ENCODE data around the gene CDC42EP1.

CDC42EP1 gene, protein sequence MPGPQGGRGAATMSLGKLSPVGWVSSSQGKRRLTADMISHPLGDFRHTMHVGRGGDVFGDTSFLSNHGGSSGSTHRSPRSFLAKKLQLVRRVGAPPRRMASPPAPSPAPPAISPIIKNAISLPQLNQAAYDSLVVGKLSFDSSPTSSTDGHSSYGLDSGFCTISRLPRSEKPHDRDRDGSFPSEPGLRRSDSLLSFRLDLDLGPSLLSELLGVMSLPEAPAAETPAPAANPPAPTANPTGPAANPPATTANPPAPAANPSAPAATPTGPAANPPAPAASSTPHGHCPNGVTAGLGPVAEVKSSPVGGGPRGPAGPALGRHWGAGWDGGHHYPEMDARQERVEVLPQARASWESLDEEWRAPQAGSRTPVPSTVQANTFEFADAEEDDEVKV

DNA sequence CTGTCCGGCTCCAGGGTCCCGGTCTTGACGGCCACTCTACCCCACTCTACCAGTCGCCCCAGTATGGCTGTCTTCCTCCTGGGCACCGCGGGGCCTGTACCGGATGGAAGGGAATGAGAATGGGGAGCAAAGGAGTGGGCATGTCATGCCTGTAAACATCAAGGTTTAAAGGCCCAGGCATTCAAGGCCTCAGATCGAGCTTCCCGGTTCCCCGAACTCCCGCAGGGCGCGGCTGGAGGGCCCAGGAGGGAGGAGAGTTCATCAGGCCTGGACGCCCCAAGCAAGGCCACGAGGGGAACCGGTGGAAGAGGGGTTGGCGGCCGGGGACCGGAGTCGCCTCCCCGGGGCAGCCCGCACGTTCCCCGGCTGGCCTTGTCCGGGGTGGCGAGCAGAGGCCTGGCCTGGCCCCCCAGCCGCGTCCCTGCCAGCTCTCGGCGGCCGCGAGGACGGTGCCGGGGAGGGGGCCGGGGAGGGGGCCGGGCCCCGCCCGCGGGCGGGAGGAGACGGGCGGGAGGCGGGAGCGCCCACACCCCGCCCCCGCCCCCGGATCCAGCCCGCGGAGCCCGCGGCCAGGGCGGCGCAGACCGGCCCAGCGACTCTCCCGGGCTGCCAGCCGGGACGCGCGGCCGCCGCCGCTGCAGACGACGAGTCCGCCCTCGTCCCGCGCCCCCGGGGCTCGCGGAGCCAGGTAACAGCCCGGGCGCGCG, at the start of gene CDC42EP1:
Gene CDC42EP1, plus strand, starts transcription at position 580 of the 707 bp plus-strand sequence. CDS start 5,870 bp downstream, outside the sequence.
- no peaks in the 10 kb centered on the region for H3K9me3 ChIP-seq (replicated peaks; ENCODE audit: insufficient read depth, low read length)
- no peak within 1 kb of the TSS for H3K9ac ChIP-seq (ENCODE audit: low read length)
- no peaks in the 10 kb centered on the region for H3F3A ChIP-seq (ENCODE audit: insufficient read depth, low read length)
- H4K20me1 ChIP-seq (ENCODE audit: insufficient read depth, low read length): no peaks in the 10 kb centered on the region
- no peak within 1 kb of the TSS for H3K27ac ChIP-seq (ENCODE audit: low read length)
- DNase-seq: no peak
- no peak within 1 kb of the TSS for H3K4me3 ChIP-seq (ENCODE audit: low read length)
- no peaks in the 10 kb centered on the region for H3K36me3 ChIP-seq (replicated peaks; ENCODE audit: insufficient read depth, low read length)
- TF ChIP-seq EZH2 (optimal IDR thresholded peaks at IDR 0.05; ENCODE audit: low read depth, low read length): no peak
- TF ChIP-seq, protein P1, sequence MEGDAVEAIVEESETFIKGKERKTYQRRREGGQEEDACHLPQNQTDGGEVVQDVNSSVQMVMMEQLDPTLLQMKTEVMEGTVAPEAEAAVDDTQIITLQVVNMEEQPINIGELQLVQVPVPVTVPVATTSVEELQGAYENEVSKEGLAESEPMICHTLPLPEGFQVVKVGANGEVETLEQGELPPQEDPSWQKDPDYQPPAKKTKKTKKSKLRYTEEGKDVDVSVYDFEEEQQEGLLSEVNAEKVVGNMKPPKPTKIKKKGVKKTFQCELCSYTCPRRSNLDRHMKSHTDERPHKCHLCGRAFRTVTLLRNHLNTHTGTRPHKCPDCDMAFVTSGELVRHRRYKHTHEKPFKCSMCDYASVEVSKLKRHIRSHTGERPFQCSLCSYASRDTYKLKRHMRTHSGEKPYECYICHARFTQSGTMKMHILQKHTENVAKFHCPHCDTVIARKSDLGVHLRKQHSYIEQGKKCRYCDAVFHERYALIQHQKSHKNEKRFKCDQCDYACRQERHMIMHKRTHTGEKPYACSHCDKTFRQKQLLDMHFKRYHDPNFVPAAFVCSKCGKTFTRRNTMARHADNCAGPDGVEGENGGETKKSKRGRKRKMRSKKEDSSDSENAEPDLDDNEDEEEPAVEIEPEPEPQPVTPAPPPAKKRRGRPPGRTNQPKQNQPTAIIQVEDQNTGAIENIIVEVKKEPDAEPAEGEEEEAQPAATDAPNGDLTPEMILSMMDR (IDR thresholded peaks at IDR 0.05; ENCODE audit: low read length): no peak
- no peak for TF ChIP-seq EZH2phosphoT487 (IDR thresholded peaks at IDR 0.05; ENCODE audit: low read length)
- no peaks in the 10 kb centered on the region for H3K9me2 ChIP-seq (replicated peaks; ENCODE audit: insufficient read depth, low read length)
- H3K79me2 ChIP-seq (ENCODE audit: low read length): no peaks in the 10 kb centered on the region
- H2AFZ ChIP-seq (ENCODE audit: low read length): no peak within 1 kb of the TSS
- peaks cover 9% of the 10 kb centered on the region for H3K4me1 ChIP-seq (ENCODE audit: low read length)
- peaks cover 62% of the 10 kb centered on the region for H3K27me3 ChIP-seq (replicated peaks; ENCODE audit: insufficient read depth, low read length)
- H3K4me2 ChIP-seq (ENCODE audit: low read depth, low read length): no peak within 1 kb of the TSS; the same call in 1 of the 2 replicates

DNA sequence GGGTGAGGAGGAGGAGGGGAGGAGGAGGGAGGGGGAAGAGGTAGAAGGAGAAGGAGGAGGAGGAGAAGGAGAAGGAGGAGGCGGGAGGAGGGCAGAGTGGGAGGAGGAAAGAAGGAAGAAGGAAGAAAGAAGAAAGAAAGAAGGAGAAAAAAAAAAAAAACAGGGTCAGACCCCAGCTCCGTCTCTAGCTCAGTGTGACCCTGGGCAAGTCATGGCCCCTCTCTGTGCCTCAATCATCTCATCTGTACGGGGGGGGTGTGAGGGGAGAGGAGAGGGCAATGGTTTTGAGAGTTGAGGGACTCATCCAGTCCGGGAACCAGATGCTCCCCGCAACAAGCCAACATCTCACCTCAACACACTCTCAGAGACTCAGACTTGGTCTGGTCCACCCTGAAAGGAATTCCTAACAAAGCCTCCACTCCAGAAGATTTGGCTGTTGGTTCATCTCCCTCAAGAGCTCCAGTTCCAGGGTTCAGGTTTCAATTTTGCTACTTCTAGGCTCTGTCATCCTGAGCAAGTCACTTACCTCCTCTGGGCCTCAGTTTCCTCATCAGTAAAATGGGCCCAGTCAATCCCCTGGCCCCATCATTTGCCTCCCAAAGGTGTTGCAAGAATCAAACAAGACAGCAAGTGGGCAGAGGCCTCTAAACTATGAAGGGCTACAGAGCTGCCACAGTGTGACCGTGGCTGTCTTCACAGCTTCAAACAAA, 48.7 kb upstream of the CDC42EP1 start:
- Histone ChIP-seq H3K79me2 (ENCODE audit: low read length) (no peaks in the 10 kb centered on the region), H3K4me1 (ENCODE audit: low read length) (no peaks in the 10 kb centered on the region), H3K27me3 (replicated peaks; ENCODE audit: insufficient read depth, low read length) (peaks cover 52% of the 10 kb centered on the region), H3K4me3 (ENCODE audit: low read length) (no peak overlapping the region), H3K27ac (ENCODE audit: low read length) (no peak overlapping the region), H3K9me3 (replicated peaks; ENCODE audit: insufficient read depth, low read length) (no peaks in the 10 kb centered on the region), H2AFZ (ENCODE audit: low read length) (no peak overlapping the region), H3K4me2 (ENCODE audit: low read depth, low read length) (no peak overlapping the region), H4K20me1 (ENCODE audit: insufficient read depth, low read length) (no peaks in the 10 kb centered on the region), H3K36me3 (replicated peaks; ENCODE audit: insufficient read depth, low read length) (no peaks in the 10 kb centered on the region), H3K9ac (ENCODE audit: low read length) (no peak overlapping the region), H3K9me2 (replicated peaks; ENCODE audit: insufficient read depth, low read length) (no peaks in the 10 kb centered on the region), H3F3A (ENCODE audit: insufficient read depth, low read length) (no peaks in the 10 kb centered on the region)
- TF ChIP-seq EZH2 (optimal IDR thresholded peaks at IDR 0.05; ENCODE audit: low read depth, low read length) (no peak), EZH2phosphoT487 (IDR thresholded peaks at IDR 0.05; ENCODE audit: low read length) (no peak)
- TF ChIP-seq, protein P1 (IDR thresholded peaks at IDR 0.05; ENCODE audit: low read length): no peak
- DNase-seq: no peak

DNA sequence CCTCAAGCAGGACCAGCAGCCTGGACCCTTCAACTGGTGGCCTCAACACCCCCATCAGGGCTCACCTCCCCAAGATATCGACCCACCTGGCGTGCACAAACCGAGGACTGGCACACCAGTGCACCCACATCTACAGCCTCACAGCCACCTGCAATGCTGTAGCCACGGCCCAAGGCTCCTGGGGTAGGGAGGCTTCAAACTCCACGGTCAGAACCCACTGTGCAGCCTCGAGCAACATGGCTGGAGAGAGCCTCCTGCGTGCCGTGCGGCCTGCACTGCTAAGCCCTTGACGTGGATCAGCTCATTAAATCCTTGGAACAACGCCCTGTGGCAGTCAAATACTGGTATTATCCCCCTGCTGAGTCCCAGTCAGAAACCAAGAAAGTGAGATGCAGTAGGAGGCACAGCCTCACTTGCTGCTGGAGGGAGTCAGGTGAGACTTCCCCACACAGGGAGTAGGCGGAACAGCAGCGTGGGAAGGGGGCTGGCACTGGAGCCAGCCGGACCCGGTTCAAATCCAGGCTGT, 45.7 kb upstream of the CDC42EP1 start:
- Histone ChIP-seq H3K9me2 (replicated peaks; ENCODE audit: insufficient read depth, low read length) (no peaks in the 10 kb centered on the region), H3K9me3 (replicated peaks; ENCODE audit: insufficient read depth, low read length) (no peaks in the 10 kb centered on the region), H2AFZ (ENCODE audit: low read length) (no peak overlapping the region), H4K20me1 (ENCODE audit: insufficient read depth, low read length) (no peaks in the 10 kb centered on the region), H3K9ac (ENCODE audit: low read length) (no peak overlapping the region), H3K79me2 (ENCODE audit: low read length) (no peaks in the 10 kb centered on the region), H3F3A (ENCODE audit: insufficient read depth, low read length) (no peaks in the 10 kb centered on the region), H3K36me3 (replicated peaks; ENCODE audit: insufficient read depth, low read length) (no peaks in the 10 kb centered on the region), H3K27me3 (replicated peaks; ENCODE audit: insufficient read depth, low read length) (peaks cover 75% of the 10 kb centered on the region), H3K4me1 (ENCODE audit: low read length) (no peaks in the 10 kb centered on the region), H3K4me3 (ENCODE audit: low read length) (no peak overlapping the region), H3K27ac (ENCODE audit: low read length) (no peak overlapping the region), H3K4me2 (ENCODE audit: low read depth, low read length) (no peak overlapping the region)
- DNase-seq: no peak
- no peak for TF ChIP-seq EZH2 (optimal IDR thresholded peaks at IDR 0.05; ENCODE audit: low read depth, low read length)
- TF ChIP-seq EZH2phosphoT487 (IDR thresholded peaks at IDR 0.05; ENCODE audit: low read length): no peak
- TF ChIP-seq, protein P1 (IDR thresholded peaks at IDR 0.05; ENCODE audit: low read length): no peak
